PC-3 (cell line): Measurements from ENCODE around the gene RFC4. TPM values are rescaled to one million over a fixed set of nuclear protein-coding genes. Genes with fewer than 3 reads are reported as not detected.

Experiments used
- ATAC-seq: fragments of 200-7000 bp; cut with Tn5 transposase; 2 replicates; pipeline ENCODE4 v1.9.1; 2020; ENCODE audit warnings: mild to moderate bottlenecking, moderate library complexity
- BruUV-seq: library from RNA; stranded (reverse); fragments of 400-500 nt; replicated peaks from 2 replicates; lab custom pipeline; 2021; lab: Mats Ljungman, UMichigan
- CTCF ChIA-PET: fragments of 300-600 bp; sonication (Branson Sonifier 250); formaldehyde crosslinking; loops from one replicate; lab custom pipeline; 2022; ENCODE audit warnings: antibody characterized with exemption; lab: Charles Lee
- POLR2A ChIA-PET: fragments of 300-600 bp; sonication (Branson Sonifier 250); formaldehyde crosslinking; loops from one replicate; lab custom pipeline; 2022; ENCODE audit warnings: antibody characterized with exemption; ENCODE audit not compliant: unreplicated experiment; lab: Charles Lee
- DNase-seq: peaks from one replicate; pipeline ENCODE4 v3.0.0-alpha.2; 2015
- H2AFZ ChIP-seq: fragments of 300-600 bp; sonication (generic); 2 replicates; pipeline ENCODE4 v1.6.0; 2016; ENCODE audit warnings: antibody characterized with exemption, low read length
- H3F3A ChIP-seq: fragments of 300-600 bp; sonication (generic); one replicate; pipeline ENCODE4 v1.6.0; 2017; ENCODE audit warnings: antibody characterized with exemption, low read length, control low read depth, mild to moderate bottlenecking; ENCODE audit not compliant: unreplicated experiment
- H3K27ac ChIP-seq: fragments of 300-600 bp; sonication (generic); 2 replicates; pipeline ENCODE4 v1.5.1; 2016; ENCODE audit warnings: mild to moderate bottlenecking, low read length
- H3K27me3 ChIP-seq: fragments of 300-600 bp; sonication (generic); 2 replicates; pipeline ENCODE4 v1.6.1; 2016; ENCODE audit warnings: low read length, mixed read lengths
- H3K36me3 ChIP-seq: fragments of 300-600 bp; sonication (generic); 2 replicates; pipeline ENCODE4 v1.6.1; 2016; ENCODE audit warnings: low read depth, mixed run types, low read length, mixed read lengths
- H3K4me1 ChIP-seq: fragments of 300-600 bp; sonication (generic); 2 replicates; pipeline ENCODE4 v1.5.1; 2016; ENCODE audit warnings: low read length; ENCODE audit not compliant: insufficient read depth
- H3K4me2 ChIP-seq: fragments of 300-600 bp; sonication (generic); 2 replicates; pipeline ENCODE4 v1.6.0; 2016; ENCODE audit warnings: low read length
- H3K4me3 ChIP-seq: fragments of 300-600 bp; sonication (generic); 2 replicates; pipeline ENCODE4 v1.5.1; 2016; ENCODE audit warnings: mild to moderate bottlenecking, low read length, mixed read lengths
- H3K79me2 ChIP-seq: fragments of 300-600 bp; sonication (generic); 2 replicates; pipeline ENCODE4 v1.6.1; 2017; ENCODE audit warnings: low read length, mixed read lengths
- H3K9ac ChIP-seq: fragments of 300-600 bp; sonication (generic); 2 replicates; pipeline ENCODE4 v1.6.0; 2016; ENCODE audit warnings: mild to moderate bottlenecking, low read length
- H3K9me2 ChIP-seq: fragments of 300-600 bp; sonication (generic); replicated peaks from 2 replicates; pipeline ENCODE4 v1.6.1; 2016; ENCODE audit warnings: mixed run types, low read length, mixed read lengths
- H3K9me3 ChIP-seq: fragments of 300-600 bp; sonication (generic); 2 replicates; pipeline ENCODE4 v1.6.1; 2016; ENCODE audit warnings: low read length, mixed read lengths
- H4K20me1 ChIP-seq: fragments of 300-600 bp; sonication (generic); 2 replicates; pipeline ENCODE4 v1.6.1; 2016; ENCODE audit warnings: low read length, mixed read lengths
- CTCF ChIP-seq: fragments of 300-600 bp; sonication (generic); conservative IDR thresholded peaks from 2 replicates; pipeline ENCODE4 v1.5.1; 2017; ENCODE audit warnings: antibody characterized with exemption, low read depth, mild to moderate bottlenecking, low read length
- EZH2 ChIP-seq: fragments of 300-600 bp; sonication (generic); IDR thresholded peaks from one replicate; pipeline ENCODE4 v1.6.1; 2017; ENCODE audit warnings: antibody characterized with exemption, mild to moderate bottlenecking, low read length; ENCODE audit not compliant: unreplicated experiment
- EZH2phosphoT487 ChIP-seq: fragments of 300-600 bp; sonication (generic); IDR thresholded peaks from 2 replicates; pipeline ENCODE4 v1.6.1; 2018; ENCODE audit warnings: mild to moderate bottlenecking, antibody characterized with exemption, low read length, borderline replicate concordance
- intact Hi-C: fragments of 100-400 bp; cut with micrococcal nuclease; formaldehyde crosslinking; loops from 2 replicates; pipeline ENCODE4 v1.9.0; 2023
- total RNA-seq: library from RNA; depleted of rRNA; stranded (reverse); fragments of >200 nt; gene quantifications from 2 replicates; pipeline ENCODE4 v1.2.3, GENCODE V29; 2014

Gene RFC4
- total RNA-seq, 1 experiment from 2014 or later, result 73.0 TPM

- H3K4me2 ChIP-seq, result no peak overlapping the region
- H3K36me3 ChIP-seq, result no peaks in the 10 kb centered on the region
- H3K4me1 ChIP-seq, result peaks cover 19% of the 10 kb centered on the region
- ChIA-PET CTCF (no interaction called here), POLR2A (interaction anchor here (0.7 kb wide), 1 partner anchor 69 kb away, joined by 5 read pairs; no protein-coding TSS in a partner anchor)
- no peaks in the 10 kb centered on the region for H3K79me2 ChIP-seq
- no peak overlapping the region for H3K9ac ChIP-seq
- H4K20me1 ChIP-seq, result no peaks in the 10 kb centered on the region
- intact Hi-C loops, result loop anchor here (10.0 kb wide), 1 partner anchor 343 kb away; no protein-coding TSS in a partner anchor
- no peaks in the 10 kb centered on the region for H3K9me3 ChIP-seq
- no peak overlapping the region for H3K27ac ChIP-seq
- no peak overlapping the region for H3K4me3 ChIP-seq
- ATAC-seq (no peak), DNase-seq (no peak)
- H2AFZ ChIP-seq, result no peak overlapping the region
- no TSS peak for BruUV-seq
- no peaks in the 10 kb centered on the region for H3F3A ChIP-seq
- no peaks in the 10 kb centered on the region for H3K9me2 ChIP-seq
- TF ChIP-seq EZH2phosphoT487 (no peak), CTCF (no peak)
- H3K27me3 ChIP-seq, result no peaks in the 10 kb centered on the region
Measured at GRCh38 chr3:186757686-186758220, 48.5 kb downstream of the RFC4 start.

- POLR2A ChIA-PET, result interaction anchor here (0.7 kb wide), 1 partner anchor 70 kb away, joined by 5 read pairs; no protein-coding TSS in a partner anchor
- no peak overlapping the region for H3K4me3 ChIP-seq
- no TSS peak for BruUV-seq
- intact Hi-C loops, result loop anchor here (10.0 kb wide), 1 partner anchor 342 kb away; no protein-coding TSS in a partner anchor
- DNase-seq, result no peak
- no peak overlapping the region for H3K4me2 ChIP-seq
- peaks cover 21% of the 10 kb centered on the region for H3K4me1 ChIP-seq
- no peak overlapping the region for H3K9ac ChIP-seq
- no peaks in the 10 kb centered on the region for H3K9me2 ChIP-seq
- H2AFZ ChIP-seq, result no peak overlapping the region
- H3F3A ChIP-seq, result no peaks in the 10 kb centered on the region
- no peaks in the 10 kb centered on the region for H3K79me2 ChIP-seq
- no peak overlapping the region for H3K27ac ChIP-seq
- H3K9me3 ChIP-seq, result no peaks in the 10 kb centered on the region
- no peak for ATAC-seq
- H4K20me1 ChIP-seq, result no peaks in the 10 kb centered on the region
- H3K27me3 ChIP-seq, result no peaks in the 10 kb centered on the region
- CTCF ChIA-PET, result no interaction called here
- H3K36me3 ChIP-seq, result no peaks in the 10 kb centered on the region
- TF ChIP-seq CTCF, result no peak
- TF ChIP-seq EZH2, result no peak
- TF ChIP-seq EZH2phosphoT487, result no peak
Measured at GRCh38 chr3:186757214-186757613, 49.1 kb downstream of the RFC4 start.

GRCh38 chr3:186754871-186755270 lies 51.4 kb downstream of the RFC4 start:
- no peaks in the 10 kb centered on the region for H3K9me2 ChIP-seq
- BruUV-seq, result no TSS peak
- ChIA-PET CTCF (no interaction called here), POLR2A (no interaction called here)
- no peak overlapping the region for H3K27ac ChIP-seq
- no peak for TF ChIP-seq CTCF
- TF ChIP-seq EZH2phosphoT487, result no peak
- TF ChIP-seq EZH2, result no peak
- no peak for DNase-seq
- no peak overlapping the region for H2AFZ ChIP-seq
- H4K20me1 ChIP-seq, result no peaks in the 10 kb centered on the region
- intact Hi-C loops, result loop anchor here (10.0 kb wide), 1 partner anchor 340 kb away; no protein-coding TSS in a partner anchor
- H3K27me3 ChIP-seq, result no peaks in the 10 kb centered on the region
- H3K4me3 ChIP-seq, result no peak overlapping the region
- no peaks in the 10 kb centered on the region for H3K36me3 ChIP-seq
- no peak overlapping the region for H3K4me2 ChIP-seq
- no peak for ATAC-seq
- no peaks in the 10 kb centered on the region for H3K79me2 ChIP-seq
- H3K4me1 ChIP-seq, result peaks cover 17% of the 10 kb centered on the region
- no peaks in the 10 kb centered on the region for H3F3A ChIP-seq
- no peak overlapping the region for H3K9ac ChIP-seq
- no peaks in the 10 kb centered on the region for H3K9me3 ChIP-seq
